Smooth muscle cell of the coronary artery (primary cell): ENCODE data around the gene RAB3D. TPM values are rescaled to one million over a fixed set of nuclear protein-coding genes. Genes with fewer than 3 reads are reported as not detected.

Source experiments
- total RNA-seq: library from RNA; depleted of rRNA; stranded (reverse); fragments of >200 nt; gene quantifications from 2 replicates; pipeline ENCODE4 v1.2.3, GENCODE V29; 2014; ENCODE audit warnings: low replicate concordance

The RAB3D gene, protein sequence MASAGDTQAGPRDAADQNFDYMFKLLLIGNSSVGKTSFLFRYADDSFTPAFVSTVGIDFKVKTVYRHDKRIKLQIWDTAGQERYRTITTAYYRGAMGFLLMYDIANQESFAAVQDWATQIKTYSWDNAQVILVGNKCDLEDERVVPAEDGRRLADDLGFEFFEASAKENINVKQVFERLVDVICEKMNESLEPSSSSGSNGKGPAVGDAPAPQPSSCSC
- total RNA-seq: 15.0 and 78.6 TPM in 2 replicates

DNA sequence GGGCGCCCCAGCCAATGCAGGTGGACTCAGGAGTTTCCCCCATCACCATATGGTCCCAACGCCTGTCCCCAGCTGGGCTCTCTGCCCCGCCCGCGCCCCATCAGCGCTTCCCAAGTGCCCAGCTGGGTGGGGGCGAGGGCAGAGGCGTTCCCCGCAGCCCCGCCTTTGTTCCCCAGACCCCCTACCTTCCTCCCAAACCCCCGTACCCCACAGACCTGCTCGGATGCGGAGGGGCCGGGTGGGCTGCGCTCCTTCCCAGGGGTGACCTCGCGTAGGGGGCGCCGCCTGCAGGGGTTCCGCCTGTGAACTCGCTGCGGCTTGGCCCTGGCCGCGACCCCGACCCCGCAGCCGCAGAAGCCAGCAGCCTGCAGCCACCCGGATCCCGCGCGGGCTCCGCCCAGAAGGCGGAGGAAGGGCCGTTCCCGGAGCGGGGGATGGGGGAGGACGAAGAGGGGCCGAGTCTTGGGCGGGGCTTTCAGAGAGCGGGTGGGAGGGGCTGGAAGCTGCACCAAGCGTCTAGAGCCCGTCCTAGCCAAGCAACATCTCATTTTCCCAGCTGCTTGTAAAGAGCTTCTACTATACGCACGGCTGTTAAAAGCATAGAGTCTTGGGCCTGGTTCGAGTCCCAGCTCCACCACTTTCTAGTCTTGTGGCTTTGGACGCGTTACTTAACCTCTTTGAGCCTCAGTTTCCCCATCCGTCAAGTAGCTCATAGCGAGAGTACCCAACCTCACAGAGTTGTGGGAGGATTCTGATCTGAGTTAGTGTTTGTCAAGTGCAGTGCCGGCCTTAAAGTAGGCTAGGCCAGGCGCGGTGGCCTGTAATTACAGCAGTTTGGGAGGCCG, at the start of gene RAB3D:
Gene RAB3D (minus strand): TSS at position 404 of the 845 bp plus-strand sequence. CDS start 2,258 bp downstream, outside the sequence.

DNA sequence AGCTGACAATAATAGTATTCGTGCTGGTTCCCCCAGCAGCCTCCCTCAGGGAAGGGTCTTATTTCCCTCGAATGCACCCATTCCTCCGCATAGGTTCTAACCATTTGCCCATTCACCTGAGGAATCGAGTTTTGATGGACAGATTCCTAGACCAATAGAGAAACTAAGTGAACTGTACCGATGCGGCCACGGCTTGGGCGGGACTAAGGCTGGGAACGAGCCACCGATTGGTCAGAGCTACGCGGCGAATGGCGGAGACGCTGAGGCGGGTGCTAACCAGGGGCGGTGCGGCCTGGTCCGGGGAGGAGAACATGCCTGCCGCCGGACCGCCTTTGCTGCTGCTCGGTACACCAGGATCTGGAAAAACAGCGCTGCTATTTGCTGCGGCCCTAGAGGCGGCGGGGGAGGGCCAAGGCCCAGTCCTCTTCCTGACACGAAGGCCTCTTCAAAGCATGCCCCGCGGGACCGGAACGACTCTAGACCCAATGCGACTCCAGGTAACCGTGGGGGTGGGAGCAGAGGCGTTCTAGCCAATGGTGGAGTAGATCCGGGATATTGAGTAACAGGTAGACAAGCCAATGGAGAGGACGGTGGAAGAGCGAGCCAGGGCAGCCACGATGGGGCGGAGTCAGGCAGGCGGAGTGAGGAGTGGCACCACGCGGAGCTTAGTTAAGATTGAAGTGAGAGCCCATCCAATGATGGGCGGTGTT, 35.1 kb upstream of the RAB3D start, which contains the start of gene SWSAP1:
Gene SWSAP1 (plus strand): TSS at position 234 of the 710 bp plus-strand sequence. CDS start 15 bp downstream, at position 249.

DNA sequence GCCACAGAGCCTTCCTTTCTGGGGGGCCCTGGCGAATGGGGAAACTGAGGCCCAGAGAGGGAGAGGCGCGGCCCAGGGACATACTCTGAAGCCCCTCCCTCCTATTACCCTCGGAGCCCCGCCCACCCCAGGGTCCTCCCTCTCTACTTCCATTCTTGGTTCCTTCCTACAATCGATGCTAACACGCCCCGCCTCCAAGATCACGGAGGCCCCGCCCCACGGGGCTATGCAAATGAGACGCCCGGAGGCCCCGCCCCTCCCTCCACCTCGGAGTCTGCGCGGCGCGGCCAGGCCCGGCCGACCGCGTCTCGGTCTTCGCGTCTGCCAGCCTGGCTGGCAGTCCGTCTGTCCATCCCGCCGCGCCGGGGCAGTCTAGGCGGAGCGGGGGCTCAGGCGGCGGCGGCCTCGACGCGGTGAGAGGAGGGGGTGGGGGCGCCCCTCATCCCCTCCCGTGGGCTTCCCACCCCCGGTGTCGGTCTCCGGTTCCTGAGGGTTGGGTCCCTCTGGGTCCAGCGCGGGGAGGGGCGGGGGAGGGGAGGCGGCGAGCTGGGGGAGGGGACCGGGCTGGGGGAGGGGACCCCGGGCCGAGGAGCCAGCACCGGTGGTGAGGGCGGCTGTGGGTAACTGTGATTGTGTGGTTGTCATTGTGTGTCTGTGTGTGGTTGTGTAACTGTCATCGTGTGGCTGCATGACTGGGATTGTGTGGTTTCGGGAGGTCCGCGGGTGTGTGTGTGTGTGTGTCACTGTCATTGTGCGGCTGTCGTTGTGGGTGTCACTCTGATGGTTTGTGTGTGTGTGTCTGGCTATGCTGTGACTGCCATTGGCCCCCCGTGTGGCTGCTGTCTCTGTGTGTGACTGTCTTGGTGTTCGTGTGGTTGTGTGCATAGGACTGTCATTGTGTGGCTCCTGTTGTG, 16.0 kb upstream of the RAB3D start, which contains the start of gene PLPPR2:
Gene PLPPR2 (plus strand): TSS at position 273 of the 914 bp plus-strand sequence. CDS start 2,242 bp downstream, outside the sequence.

DNA sequence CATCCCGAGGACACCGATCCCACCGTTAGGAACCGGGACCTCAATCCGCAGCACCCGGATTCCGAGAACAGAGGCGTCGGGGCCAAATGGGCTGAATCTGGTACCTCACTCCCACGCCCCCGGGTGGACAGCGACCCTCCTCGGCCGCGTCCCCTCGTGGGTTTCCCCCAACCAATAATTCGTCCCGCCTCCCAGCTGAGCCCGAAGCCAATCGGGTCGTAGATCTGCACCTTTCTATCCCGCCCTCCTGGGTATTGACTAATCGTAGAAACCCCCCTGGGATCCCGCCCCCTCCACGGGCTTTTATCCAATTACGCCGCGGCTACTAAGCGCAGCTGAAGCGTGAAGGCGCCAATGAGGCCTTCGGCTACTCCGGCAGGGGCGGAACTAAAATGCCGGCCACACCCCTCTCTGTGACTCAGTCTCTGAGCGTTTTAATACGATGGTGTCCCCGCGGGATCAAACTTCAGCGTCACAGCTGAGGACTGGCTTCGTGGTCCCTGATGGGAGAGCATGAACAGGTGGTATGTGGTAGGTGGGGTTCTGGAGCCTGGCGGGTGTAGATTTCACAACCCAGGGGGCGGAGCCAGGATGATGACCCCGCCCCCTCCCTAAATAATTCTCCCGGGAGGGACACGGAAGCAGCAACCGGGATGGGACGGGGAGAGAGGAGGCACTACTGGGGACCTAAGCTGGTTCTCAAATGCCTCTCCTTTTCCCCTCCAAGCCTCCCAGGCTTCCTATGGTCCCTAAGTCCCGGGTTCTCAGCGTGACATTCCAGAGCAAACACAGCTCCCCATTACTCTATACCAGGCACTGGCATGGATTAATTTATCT, 6.9 kb upstream of the RAB3D start, which contains the start of the genes CCDC159 and TMEM205:
Gene CCDC159 (plus strand): TSS at position 416 of the 837 bp plus-strand sequence. CDS start 88 bp downstream, at position 504.
Gene TMEM205 (minus strand): TSS at position 165 of the 837 bp plus-strand sequence. CDS start 649 bp downstream, outside the sequence.

DNA sequence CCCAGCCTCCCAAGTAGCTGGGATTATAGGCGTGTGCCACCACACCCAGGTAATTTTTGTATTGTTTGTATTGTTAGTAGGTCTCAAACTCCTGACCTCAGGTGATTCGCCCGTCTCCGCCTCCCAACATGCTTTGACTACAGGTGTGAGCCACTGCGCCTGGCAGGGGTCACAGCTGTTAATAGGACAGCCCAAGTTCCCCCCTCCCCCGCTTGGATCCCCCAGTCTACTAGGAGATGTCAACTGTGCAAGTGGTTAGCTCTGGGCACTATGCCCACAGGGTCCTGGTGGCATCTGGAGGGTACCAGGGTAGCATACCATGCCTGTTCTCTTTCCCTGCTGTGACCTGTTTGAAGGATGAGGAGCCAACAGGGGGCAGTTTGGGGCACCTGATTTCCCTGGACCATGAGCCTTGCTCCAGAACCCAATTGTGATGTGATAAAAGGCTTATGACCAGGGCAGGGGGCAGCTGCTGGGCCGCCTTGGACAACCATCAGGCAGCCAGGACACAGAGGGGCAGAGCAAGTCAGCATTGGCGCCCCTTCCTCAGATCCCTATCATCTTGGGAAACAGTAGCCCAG, 43.7 kb downstream of the RAB3D start, which contains the start of gene TSPAN16:
Gene TSPAN16 (plus strand): TSS at position 496 of the 581 bp plus-strand sequence. CDS start 138 bp downstream, outside the sequence.

Other genes with a start within 250 kb of the RAB3D start
- 14.9 and 31.8 TPM in 2 replicates for gene SPC24, start 183.9 kb downstream of the RAB3D start, total RNA-seq
- 212 and 948 TPM in 2 replicates for gene KANK2, start 142.1 kb downstream of the RAB3D start, total RNA-seq
- gene ANGPTL8, start 100.0 kb downstream of the RAB3D start, total RNA-seq: 0.59 TPM in 1 of 2 replicates, not detected in the other
- gene DOCK6, start 77.1 kb downstream of the RAB3D start, total RNA-seq: 9.0 and 14.2 TPM in 2 replicates
- not detected in 2 replicates for gene TSPAN16, start 43.5 kb downstream of the RAB3D start, total RNA-seq
- gene TMEM205, start 6.6 kb upstream of the RAB3D start, total RNA-seq: 66.0 and 68.6 TPM in 2 replicates
- 6.7 and 10.9 TPM in 2 replicates for gene CCDC159, start 6.9 kb upstream of the RAB3D start, total RNA-seq
- 7.1 and 10.9 TPM in 2 replicates for gene PLPPR2, start 15.8 kb upstream of the RAB3D start, total RNA-seq
- 0.30 and 0.35 TPM in 2 replicates for gene SWSAP1, start 35.0 kb upstream of the RAB3D start, total RNA-seq
- gene EPOR, start 44.7 kb upstream of the RAB3D start, total RNA-seq: 3.5 and 5.1 TPM in 2 replicates
- 1.5 TPM in 2 replicates for gene RGL3, start 79.7 kb upstream of the RAB3D start, total RNA-seq
- 0.23 and 0.94 TPM in 2 replicates for gene ODAD3, start 95.5 kb upstream of the RAB3D start, total RNA-seq
- gene PRKCSH, start 96.0 kb upstream of the RAB3D start, total RNA-seq: 102 and 173 TPM in 2 replicates
- gene ELAVL3, start 141.4 kb upstream of the RAB3D start, total RNA-seq: not detected in 2 replicates
- gene ZNF653, start 166.2 kb upstream of the RAB3D start, total RNA-seq: 4.6 and 7.4 TPM in 2 replicates
- 32.3 and 58.9 TPM in 2 replicates for gene ECSIT, start 189.5 kb upstream of the RAB3D start, total RNA-seq
- gene CNN1, start 199.2 kb upstream of the RAB3D start, total RNA-seq: 6.5 and 9.2 TPM in 2 replicates
- 19.7 and 35.6 TPM in 2 replicates for gene ELOF1, start 219.6 kb upstream of the RAB3D start, total RNA-seq
- gene ACP5, start 238.0 kb upstream of the RAB3D start, total RNA-seq: 0.08 and 8.5 TPM in 2 replicates